GM19193 (cell line): ENCODE results near the gene AHI1.

Source experiments
- POLR2A ChIP-seq: IDR thresholded peaks from 4 replicates; pipeline ENCODE4 v1.6.1; 2011; ENCODE audit not compliant: insufficient read depth, insufficient read length; ENCODE audit errors: extremely low read depth

The AHI1 gene

DNA sequence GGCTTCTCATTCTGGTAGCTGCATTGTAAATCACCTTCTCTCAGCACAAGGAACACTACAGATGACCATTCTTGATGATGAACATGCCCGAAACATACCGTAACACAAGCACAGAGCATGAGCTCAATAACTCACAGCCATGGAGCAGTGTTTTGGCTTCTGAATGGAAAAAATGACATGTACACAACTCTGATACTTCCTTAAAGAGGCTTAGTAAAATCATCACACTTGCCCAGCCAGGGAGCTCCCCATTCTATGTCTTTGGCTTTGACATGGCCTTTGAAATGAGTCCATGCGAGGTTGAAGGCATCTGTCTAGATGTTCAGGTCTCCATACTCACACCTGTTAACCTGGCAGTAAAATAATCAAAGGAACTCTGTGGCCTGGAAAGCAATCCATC, 228.8 kb downstream of the AHI1 start:
- TF ChIP-seq POLR2A, result no peak

DNA sequence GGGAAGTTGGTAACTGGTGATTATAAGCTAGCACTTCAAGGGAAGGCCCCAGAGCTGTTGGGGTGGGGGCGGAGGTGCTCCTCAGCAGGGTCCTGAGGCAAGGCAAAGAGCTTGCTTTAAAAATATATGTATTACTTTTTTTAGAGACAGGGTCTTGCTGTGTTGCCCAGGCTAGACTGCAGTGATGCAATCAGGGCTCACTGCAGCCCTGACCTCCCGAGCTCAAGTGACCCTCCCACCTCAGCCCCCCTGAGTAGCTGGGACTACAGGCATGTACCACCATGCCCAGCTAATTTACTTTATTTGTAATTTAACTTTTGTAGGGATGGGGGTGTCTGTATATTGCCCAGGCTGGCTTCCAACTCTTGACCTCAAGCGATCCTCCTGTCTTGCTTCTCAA, 229.3 kb downstream of the AHI1 start:
- no peak for TF ChIP-seq POLR2A

DNA sequence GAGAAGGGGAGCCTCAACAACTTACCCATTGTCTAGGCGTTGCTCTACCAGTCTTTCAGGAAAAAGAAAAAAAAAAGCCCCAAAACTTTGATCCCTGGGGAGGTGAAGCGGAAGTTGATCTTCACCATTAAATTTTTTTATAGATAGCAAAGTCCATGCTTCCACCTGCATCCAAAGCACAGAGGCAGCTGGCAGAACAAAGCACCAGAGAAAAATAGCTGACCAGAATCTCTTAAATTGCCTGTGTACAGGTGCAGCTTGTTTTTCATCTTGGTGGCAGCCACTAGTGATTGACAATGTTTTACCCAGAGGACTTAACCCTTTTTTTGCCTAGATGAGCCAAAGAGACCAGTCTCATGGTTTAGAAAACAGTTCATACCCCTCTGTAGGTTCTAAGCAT, 230.5 kb downstream of the AHI1 start:
- TF ChIP-seq POLR2A, result no peak

DNA sequence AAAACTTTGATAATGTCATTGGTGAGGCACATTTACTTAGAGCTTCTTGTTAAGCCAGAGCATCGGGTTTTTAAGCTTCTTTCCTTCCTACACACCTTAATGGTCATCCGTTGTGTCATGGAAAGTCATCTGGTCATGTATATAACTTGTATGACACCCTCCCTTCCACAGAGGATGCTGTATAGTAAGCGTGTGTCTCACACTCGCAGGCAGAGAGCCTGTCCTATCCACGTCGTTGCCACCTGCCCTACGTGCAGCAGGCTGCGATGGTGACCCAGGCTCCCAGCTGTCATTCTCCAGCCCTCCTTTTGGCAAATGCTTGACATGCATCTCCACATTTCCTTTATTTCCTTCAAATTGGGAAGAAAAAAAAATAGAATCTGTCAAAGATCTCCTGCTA, 230.9 kb downstream of the AHI1 start:
- no peak for TF ChIP-seq POLR2A

DNA sequence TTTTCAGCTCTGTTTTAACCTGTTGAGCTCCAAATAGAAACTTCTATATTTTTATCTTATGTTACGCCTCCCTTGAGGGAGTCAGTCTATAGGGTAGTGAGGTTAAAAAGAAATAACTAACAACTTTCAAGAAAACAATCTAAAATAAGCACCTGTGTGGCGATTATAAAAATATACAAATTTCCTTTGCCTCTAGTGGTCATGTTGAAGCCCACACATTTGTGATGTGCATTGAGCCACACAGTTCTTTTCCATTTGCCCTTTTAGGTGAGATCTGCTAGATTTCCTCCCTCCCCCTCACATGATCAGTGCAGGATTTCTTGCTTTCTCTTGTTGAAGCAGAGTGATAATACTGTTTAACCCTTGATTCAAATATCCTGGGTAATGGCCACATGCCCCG, 232.3 kb downstream of the AHI1 start:
- no peak for TF ChIP-seq POLR2A

DNA sequence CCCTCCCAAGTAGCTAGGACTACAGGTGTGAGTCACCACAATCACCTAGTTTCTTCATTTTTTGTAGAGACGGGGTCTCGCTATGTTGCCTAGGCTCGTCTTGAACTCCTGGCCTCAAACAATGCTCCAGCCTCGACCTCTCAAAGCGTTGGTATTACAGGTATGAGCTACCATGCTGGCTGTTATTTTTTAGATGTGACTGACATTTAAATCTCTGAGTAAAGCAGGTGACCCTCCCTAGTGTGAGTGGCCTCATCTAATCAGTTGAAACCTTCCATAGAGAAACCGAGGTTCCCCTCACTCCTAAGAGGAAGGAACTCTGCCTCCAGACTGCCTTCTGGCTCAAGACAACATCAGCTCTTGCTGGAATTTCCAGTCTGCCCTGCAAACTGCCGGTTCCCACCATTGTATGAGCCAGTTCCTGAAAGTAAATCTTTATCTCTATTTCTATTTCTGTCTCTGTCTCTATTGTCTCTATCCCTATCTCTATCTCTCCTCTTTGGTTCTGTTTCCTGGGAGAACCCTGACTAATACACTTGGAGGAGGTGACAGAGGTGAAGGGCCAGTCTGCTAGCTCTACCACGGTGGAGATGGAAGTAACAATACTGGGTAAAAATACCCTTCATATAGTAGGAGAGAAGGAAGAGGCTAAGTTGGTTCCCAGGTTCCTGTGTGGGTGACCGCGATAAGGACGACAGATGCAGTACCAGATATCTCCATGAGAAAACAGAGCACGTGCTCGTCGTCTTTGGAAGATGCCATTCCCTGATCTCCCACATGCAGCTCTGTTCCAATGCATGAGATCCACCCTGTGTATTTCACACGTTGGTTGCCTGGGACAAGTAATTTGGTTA, 235.4 kb downstream of the AHI1 start:
- TF ChIP-seq POLR2A, result no peak

DNA sequence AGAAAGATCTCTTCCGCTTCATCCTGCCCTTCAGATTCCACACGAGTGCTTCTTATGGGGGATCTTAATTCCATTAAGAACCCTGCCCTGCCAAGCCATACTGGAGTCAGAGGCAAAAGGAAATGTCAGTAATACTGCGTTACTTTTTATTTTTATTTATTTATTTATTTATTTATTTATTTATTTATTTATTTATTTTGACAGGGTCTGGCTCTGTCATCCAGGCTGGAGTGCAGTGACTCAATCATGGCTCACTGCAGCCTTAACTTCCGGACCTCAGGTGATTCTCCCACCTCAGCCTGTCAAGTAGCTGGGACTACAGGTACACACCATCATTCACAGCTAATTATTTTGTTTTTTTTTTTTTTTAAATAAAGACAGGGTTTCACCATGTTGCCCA, 236.9 kb downstream of the AHI1 start:
- no peak for TF ChIP-seq POLR2A

DNA sequence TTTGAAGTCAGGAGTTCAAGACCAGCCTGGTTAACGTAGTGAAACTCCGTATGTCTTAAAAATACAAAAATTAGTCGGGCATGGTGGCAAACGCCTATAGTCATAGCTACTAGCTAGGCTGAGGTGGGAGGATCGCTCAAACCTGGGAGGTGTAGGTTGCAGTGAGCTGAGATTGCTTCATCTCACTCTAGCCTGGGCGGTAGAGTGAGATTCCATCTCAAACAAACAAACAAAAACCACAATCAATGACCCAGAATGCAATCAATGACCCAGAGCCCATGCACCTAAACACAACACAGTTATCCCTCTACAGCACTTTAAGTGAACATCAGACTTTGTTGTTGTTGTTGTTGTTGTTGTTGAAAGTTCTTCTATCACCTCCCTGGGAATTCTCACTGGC, 238.6 kb downstream of the AHI1 start:
- TF ChIP-seq POLR2A, result no peak

DNA sequence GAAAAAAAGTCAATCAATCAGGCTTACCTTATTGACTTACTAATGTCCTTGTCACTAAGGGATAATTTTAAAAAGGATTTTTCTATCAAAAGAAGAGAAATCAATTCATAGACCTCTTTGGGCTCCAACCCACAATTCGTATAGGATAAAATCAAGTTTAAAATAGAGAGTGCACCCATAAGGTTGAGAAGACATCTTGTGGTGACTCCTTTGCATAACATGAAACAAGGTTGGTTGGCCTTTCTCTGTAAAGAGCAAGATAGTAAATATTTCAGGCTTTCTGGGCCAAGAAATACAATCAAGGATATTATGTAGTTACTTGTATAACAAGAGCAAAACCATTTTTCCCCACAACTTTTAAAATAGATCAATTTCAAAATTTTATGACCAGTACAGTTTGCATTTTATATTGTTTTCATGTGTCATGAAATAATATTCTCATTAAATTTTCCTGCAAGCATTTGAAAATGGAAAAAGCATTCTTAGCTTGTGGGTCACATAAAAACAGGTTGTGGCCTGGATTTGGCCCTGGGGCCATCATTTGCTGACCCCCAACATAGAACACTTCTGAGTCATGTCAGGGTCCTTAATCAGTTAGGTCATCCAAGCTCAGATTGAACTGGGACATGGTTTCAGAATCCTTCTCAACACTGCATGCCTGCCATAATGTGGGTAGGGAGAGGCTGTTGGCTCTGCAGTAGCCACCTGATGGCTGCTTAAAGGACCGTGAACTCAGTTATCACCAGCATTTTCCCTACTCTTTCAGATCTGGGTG, 239.7 kb downstream of the AHI1 start:
- no peak for TF ChIP-seq POLR2A

DNA sequence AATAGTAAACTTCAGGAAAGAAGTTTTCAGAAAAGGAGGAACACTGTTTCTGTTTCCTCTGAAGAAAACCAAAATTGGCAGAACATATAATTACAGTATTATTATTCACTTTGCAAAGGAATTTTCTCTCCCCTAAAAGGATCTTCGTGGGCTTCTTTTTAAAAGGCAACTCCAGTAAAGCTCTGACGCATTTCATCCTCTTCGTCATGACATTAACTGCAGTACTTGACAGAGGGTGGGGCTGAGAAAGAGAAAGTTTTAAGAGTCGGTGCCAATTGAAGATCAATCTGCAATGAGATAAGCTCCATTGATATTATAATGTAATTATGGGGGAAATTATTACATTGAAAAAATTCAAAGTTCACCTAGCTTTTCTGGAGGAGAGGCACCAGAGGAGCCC, 240.7 kb downstream of the AHI1 start:
- TF ChIP-seq POLR2A, result no peak

DNA sequence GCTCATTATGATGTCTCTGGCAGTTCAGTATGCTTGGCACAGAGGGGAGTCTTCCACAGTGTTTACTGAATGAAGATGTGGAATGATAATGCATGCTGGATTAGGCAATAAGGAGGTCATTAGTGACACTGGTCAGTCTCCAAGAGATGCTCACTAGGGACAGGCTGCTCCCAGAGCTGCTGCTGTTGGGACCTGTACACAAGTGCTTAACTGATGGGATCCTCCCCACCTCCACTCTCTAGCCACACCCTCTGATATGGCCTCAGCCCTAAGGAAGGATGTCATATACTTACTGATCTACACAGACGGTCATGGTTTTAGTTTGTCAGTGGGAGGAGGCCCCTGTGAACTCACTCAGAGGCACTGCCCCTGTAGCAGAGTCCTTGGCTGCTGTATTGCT, 243.1 kb downstream of the AHI1 start:
- no peak for TF ChIP-seq POLR2A

DNA sequence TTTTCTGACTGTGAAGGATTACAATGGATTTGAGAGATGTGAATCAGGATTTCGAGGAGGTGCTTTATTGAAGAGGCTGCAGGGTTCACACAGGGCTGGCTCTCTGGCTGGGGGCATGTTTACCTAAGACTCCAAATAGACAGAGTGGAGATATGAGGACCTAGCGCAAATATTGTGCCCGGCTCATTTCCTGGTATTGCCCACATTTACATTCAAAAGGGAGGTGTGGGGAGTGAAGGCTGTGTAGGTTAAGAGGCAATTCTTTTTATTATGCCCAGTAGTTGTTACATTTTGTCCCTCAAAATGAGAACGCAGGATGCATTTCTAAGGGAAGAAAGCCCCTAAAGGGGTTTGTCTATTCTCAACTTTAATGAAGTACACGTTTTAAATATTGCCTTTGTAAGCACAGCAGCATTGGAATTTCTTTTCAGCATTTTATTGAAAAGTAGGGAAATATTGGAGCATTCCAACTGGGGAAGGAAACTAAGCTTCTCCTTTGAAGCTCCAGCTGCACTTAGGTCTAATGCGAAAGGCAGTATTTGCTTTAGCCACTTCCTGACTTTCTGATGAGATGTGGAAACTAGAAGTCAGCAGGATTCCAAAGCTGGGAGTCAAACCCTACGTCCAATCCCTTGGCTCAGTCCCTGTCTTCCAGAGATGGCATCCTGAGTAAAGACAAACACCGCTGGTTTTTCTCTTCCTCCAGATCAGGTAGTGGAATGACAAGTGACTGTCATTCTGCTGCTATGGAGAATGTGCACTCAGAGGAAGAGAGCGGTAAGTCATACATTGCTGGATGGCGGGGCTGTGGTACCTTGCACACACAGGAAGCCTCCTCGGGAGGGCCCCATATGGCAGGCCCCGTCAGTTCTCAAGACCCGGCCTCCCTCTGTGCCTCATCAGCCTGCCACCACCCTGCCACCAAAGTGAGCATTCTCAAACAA, 245.8 kb downstream of the AHI1 start:
- TF ChIP-seq POLR2A, result no peak

DNA sequence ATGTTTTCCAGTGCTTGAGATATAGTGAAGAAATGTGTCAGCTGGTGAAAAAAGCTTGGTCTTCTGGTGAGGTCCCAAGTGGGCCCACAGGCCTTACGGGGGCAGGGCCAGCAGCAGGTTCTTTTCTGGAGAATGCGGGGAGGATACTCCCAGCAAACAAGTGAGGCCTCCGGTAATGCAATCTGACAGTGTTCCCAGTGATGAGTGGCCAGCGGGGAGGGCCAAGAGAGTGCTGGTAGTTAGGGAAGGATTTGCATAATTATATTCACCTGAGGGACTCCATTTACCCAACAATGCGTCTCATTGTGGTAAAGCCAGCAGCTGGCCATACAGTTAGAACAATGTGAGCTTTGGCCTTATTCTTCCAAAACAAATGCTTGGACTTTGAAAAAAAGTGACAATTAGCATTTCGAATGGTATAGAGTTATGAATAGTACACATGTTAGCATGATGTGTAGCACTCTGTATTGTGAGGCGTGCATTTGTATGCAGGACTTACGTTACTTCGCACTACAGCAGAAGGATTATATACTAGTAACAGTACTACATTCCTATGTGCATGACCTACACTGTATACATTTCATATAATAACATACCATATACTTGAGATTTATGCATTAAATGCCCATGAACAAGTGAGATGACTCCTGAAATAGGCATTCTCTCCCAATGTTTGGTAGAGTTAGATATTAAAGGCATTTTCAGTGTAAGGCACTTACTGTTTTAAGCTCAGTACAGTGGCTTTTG, 246.6 kb downstream of the AHI1 start:
- no peak for TF ChIP-seq POLR2A

DNA sequence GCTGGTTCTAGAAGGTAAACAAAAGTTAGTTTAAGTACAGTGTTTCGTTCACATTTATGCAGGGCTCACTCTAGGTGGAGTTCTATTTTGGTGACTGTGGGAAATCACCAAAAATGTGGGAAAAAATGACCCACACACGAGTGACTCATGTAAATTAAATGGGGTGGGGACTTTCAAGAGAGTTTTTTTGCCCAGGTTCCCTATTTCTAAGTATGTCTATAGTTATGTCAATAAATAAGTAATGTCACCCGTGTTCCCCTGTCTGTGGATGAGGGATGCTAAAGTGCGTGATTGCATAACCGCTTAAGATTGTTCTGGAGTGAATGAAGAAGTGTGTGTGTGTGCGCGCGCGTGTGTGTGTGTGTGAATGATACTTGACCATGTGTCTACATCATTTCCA, 247.3 kb downstream of the AHI1 start:
- TF ChIP-seq POLR2A, result no peak
